Lung (tissue), 12 donors: ENCODE results near the gene SLC24A5. TPM values are rescaled to one million over a fixed set of nuclear protein-coding genes. Genes with fewer than 3 reads are reported as not detected.

ENCODE experiments used
- ATAC-seq: fragments of 200-7000 bp; cut with Tn5 transposase; one replicate; pipeline ENCODE4 v1.9.1; 2020; ENCODE audit warnings: moderate number of reproducible peaks; ENCODE audit not compliant: insufficient read depth, low FRiP score
- DNase-seq, 3 donors: peaks; one replicate each; pipeline ENCODE4 v3.0.0-alpha.2; 2013 to 2017
- H3K27ac ChIP-seq, 2 donors: one replicate each; pipeline ENCODE4 v1.5.1; 2013; ENCODE audit warnings: mild to moderate bottlenecking in 2 of 2, moderate library complexity in 2 of 2, control low read depth in 1 of 2, inconsistent platforms in 1 of 2, low read depth in 1 of 2, low read length in 1 of 2
- H3K27me3 ChIP-seq, 3 donors: one replicate each; pipeline ENCODE4 v1.5.1; 2013; ENCODE audit warnings: low read length in 2 of 3; ENCODE audit not compliant: control insufficient read depth in 3 of 3, insufficient read depth in 3 of 3
- H3K36me3 ChIP-seq, 4 donors: one replicate each; pipeline ENCODE4 v1.5.1; 2013; ENCODE audit warnings: low read length in 4 of 4, mild to moderate bottlenecking in 1 of 4, moderate library complexity in 1 of 4; ENCODE audit not compliant: control insufficient read depth in 4 of 4, insufficient read depth in 4 of 4
- H3K4me1 ChIP-seq, 5 donors: one replicate each; pipeline ENCODE4 v1.5.1; 2013; ENCODE audit warnings: low read length in 5 of 5, mild to moderate bottlenecking in 2 of 5, moderate library complexity in 1 of 5; ENCODE audit not compliant: control insufficient read depth in 5 of 5, insufficient read depth in 5 of 5
- H3K4me3 ChIP-seq: one replicate; pipeline ENCODE4 v1.5.1; 2013; ENCODE audit warnings: mild to moderate bottlenecking, control low read depth, moderate library complexity
- H3K9ac ChIP-seq, 2 donors: one replicate each; pipeline ENCODE4 v1.5.1; 2013; ENCODE audit warnings: low read length in 2 of 2, control low read depth in 1 of 2; ENCODE audit not compliant: insufficient read depth in 1 of 2
- H3K9me3 ChIP-seq, 4 donors: one replicate each; pipeline ENCODE4 v1.5.1; 2013; ENCODE audit warnings: low read length in 3 of 4, mild to moderate bottlenecking in 1 of 4, moderate library complexity in 1 of 4; ENCODE audit not compliant: control insufficient read depth in 4 of 4, insufficient read depth in 3 of 4
- CTCF ChIP-seq: IDR thresholded peaks from 2 replicates; pipeline ENCODE4 v1.5.1; 2012; ENCODE audit warnings: mild to moderate bottlenecking; ENCODE audit errors: control extremely low read depth, extremely low read depth
- WGBS, 2 donors: extraction: QIAGEN DNeasy Blood & Tissue Kit; methylation state at CpG; one replicate each; pipeline ENCODE4 v1.1.7; 2013; 5-methylcytosine and 5-hydroxymethylcytosine counted together
- polyA plus RNA-seq, 2 donors: library from polyadenylated mRNA; stranded (reverse); fragments of 200-250 nt; gene quantifications; one replicate each; pipeline ENCODE4 v1.2.1, GENCODE V29; 2013
- total RNA-seq, 2 donors: library from RNA; depleted of rRNA in 1 of 2; stranded (reverse); fragments of >200 nt in 1 of 2; gene quantifications; one replicate each; pipeline ENCODE4 v1.2.1, GENCODE V29; 2014 to 2021
- donor health status: control.
- donor health status: control.
- donor health status: Bipolar disorder and iron deficiency.
- donor health status: healthy.
- donor health status: DM: yes; HTN: yes; CAD: no.

Gene SLC24A5
- total and polyA plus RNA-seq, 4 donors, result 0.05 to 0.10 TPM; not detected in 2

- H3K36me3 ChIP-seq, result no peaks in the 10 kb centered on the region
- no peak for ATAC-seq
- WGBS, 2 donors, result 82% methylated on average over 6 of the region's 6 CpGs
These were observed 6.0 kb downstream of the SLC24A5 start for GRCh38 chr15:48126667-48127355.

DNA sequence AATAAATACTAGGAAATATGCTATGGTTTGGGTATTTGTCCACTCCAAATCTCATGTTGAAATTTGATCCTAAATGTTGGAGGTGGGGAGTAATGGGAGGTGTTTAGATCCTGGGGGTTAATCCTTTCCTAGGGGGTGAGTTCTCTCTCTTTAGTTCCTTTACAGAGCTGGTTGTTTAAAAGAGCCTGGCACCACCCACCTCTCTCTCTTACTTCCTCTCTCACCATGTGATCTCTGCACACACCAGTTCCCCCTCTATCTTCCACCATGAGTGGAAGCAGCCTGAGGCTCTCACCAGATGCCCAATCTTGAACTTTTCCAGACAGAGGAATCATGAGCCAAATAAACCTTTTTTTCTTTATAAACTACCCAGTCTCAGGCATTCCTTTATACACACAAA, 10.5 kb downstream of the SLC24A5 start:
- Histone ChIP-seq H3K9me3 (no peaks in the 10 kb centered on the region), H3K9ac (no peak overlapping the region), H3K27ac (no peak overlapping the region), H3K4me3 (no peak overlapping the region), H3K27me3 (no peaks in the 10 kb centered on the region), H3K36me3 (no peaks in the 10 kb centered on the region), H3K4me1 (no peaks in the 10 kb centered on the region)
- TF ChIP-seq CTCF, result no peak
- ATAC-seq, result no peak
- no peak for DNase-seq

More at GRCh38 chr15:48126667-48127355, 6.0 kb downstream of the SLC24A5 start:
- Histone ChIP-seq H3K4me1 (no peaks in the 10 kb centered on the region), H3K27me3 (no peaks in the 10 kb centered on the region), H3K9me3 (no peaks in the 10 kb centered on the region), H3K27ac (no peak overlapping the region), H3K4me3 (no peak overlapping the region), H3K9ac (no peak overlapping the region)
- DNase-seq, result no peak
- TF ChIP-seq CTCF, result no peak

DNA sequence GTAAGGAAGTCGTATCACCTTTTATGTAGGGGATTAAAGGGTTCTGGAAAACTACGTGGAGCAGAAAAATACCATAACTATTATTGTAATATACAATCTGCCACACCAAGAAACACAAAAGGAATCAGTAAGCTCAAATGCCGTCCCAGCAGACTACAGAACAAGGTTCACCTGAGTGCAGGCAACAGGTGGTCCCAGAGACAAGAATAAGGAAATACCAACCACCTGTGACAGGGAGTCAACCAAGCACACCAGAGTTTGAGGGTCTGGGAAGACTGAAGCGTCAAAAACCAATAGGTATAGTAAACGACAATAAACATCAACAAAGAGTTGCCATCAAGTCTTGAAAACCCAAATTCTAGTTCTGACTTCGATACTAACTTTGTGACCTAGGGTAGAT, 12.1 kb downstream of the SLC24A5 start:
- DNase-seq, result no peak
- H3K4me3 ChIP-seq, result no peak overlapping the region
- no peak for ATAC-seq
- TF ChIP-seq CTCF, result no peak
- H3K9ac ChIP-seq, result no peak overlapping the region
- H3K9me3 ChIP-seq, result no peaks in the 10 kb centered on the region
- H3K36me3 ChIP-seq, result no peaks in the 10 kb centered on the region
- WGBS, 2 donors, result 86 to 93% methylated on average over 6 of the region's 6 CpGs
- no peaks in the 10 kb centered on the region for H3K4me1 ChIP-seq
- H3K27me3 ChIP-seq, result no peaks in the 10 kb centered on the region
- no peak overlapping the region for H3K27ac ChIP-seq

- DNase-seq (no peak), ATAC-seq (no peak)
- no peak overlapping the region for H3K4me3 ChIP-seq
- H3K4me1 ChIP-seq, result peaks cover 0 to 5% (median 0%) of the 10 kb centered on the region in 5 donors
- no peaks in the 10 kb centered on the region for H3K27me3 ChIP-seq
- no peaks in the 10 kb centered on the region for H3K9me3 ChIP-seq
- no peaks in the 10 kb centered on the region for H3K36me3 ChIP-seq
- no peak overlapping the region for H3K9ac ChIP-seq
- H3K27ac ChIP-seq, result no peak overlapping the region
- no peak for TF ChIP-seq CTCF
- WGBS, 2 donors, result 98 to 100% methylated on average over 1 of the region's 1 CpG
These were observed 23.1 kb downstream of the SLC24A5 start for GRCh38 chr15:48143856-48144255.
